HL-60 (cell line): Measurements from ENCODE around the gene ROGDI.

Experiments
- DNase-seq, 2 experiments: peaks; one replicate each; pipeline ENCODE4 v3.0.0-alpha.2; 2010 to 2020; ENCODE audit warnings: low read depth in 1 of 2, low spot score in 1 of 2
- H3K27ac ChIP-seq: fragments of 250-450 bp; sonication (Bioruptor Pico); replicated peaks from 2 replicates; pipeline ENCODE4 v1.5.1; 2020; ENCODE audit warnings: mild to moderate bottlenecking, moderate library complexity
- H3K27me3 ChIP-seq: fragments of 250-450 bp; sonication (Bioruptor Pico); 2 replicates; pipeline ENCODE4 v1.5.1; 2021; ENCODE audit warnings: mild to moderate bottlenecking, moderate library complexity; ENCODE audit not compliant: insufficient read depth, poor library complexity, severe bottlenecking
- H3K4me3 ChIP-seq: replicated peaks from 2 replicates; pipeline ENCODE4 v1.5.1; 2011; ENCODE audit warnings: mild to moderate bottlenecking, control low read depth, low read length; ENCODE audit not compliant: insufficient read depth
- GABPA ChIP-seq: IDR thresholded peaks from 2 replicates; pipeline ENCODE4 v1.6.1; 2012; ENCODE audit warnings: low read depth
- POLR2AphosphoS5 ChIP-seq: IDR thresholded peaks from 2 replicates; pipeline ENCODE4 v1.6.1; 2012; ENCODE audit warnings: low read depth
- SPI1 ChIP-seq: IDR thresholded peaks from 2 replicates; pipeline ENCODE4 v1.6.1; 2012; ENCODE audit warnings: low read depth, mild to moderate bottlenecking, borderline replicate concordance
- TF ChIP-seq, protein P1 (sequence below): IDR thresholded peaks from one replicate; pipeline ENCODE4 v1.5.1; 2011; ENCODE audit warnings: low read length, control low read depth, inconsistent platforms; ENCODE audit not compliant: insufficient read depth
- TF ChIP-seq, protein P2 (sequence below): IDR thresholded peaks from 2 replicates; pipeline ENCODE4 v1.6.1; 2012; ENCODE audit warnings: low read depth; ENCODE audit not compliant: insufficient replicate concordance

The ROGDI gene

DNA sequence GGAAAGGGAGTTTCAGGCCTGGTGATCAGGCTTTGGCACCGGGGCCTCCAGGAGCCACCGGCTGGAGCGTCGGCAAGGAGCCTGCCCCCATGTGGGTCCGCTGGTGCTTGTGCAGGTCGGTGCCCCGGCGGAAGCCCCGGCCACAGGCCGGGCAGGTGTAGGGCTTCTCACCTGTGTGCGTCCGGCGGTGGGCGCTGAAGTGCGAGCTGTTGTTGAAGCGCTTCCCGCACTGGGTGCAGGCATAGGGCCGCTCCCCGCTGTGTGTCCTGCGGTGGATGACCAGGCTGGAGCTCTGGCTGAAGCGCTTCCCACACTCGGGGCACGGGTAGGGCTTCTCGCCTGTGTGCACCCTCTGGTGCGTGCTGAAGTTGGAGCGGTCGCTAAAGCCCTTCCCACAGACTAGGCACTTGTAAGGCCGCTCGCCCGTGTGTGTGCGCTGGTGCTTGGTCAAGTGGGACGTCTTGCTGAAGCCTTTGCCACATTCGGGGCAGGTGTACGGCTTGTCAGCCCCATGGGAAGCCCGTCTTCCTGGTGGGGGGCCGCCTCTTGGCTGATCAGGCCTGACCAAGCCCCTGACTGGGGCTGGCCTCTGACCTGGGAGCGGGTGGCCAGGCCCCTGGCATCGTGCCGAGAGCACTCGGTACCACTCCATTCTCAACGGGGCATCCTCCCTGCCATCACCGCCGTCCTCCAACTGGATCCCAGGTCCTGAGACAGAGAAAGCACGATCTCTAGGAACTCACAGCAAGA is 49.9 kb downstream of the ROGDI start:
- Histone ChIP-seq H3K27ac (no peak overlapping the region), H3K4me3 (no peak overlapping the region), H3K27me3 (no peaks in the 10 kb centered on the region)
- DNase-seq: no peak
- TF ChIP-seq POLR2AphosphoS5 (no peak), GABPA (no peak), SPI1 (no peak)
- TF ChIP-seq, protein P1, sequence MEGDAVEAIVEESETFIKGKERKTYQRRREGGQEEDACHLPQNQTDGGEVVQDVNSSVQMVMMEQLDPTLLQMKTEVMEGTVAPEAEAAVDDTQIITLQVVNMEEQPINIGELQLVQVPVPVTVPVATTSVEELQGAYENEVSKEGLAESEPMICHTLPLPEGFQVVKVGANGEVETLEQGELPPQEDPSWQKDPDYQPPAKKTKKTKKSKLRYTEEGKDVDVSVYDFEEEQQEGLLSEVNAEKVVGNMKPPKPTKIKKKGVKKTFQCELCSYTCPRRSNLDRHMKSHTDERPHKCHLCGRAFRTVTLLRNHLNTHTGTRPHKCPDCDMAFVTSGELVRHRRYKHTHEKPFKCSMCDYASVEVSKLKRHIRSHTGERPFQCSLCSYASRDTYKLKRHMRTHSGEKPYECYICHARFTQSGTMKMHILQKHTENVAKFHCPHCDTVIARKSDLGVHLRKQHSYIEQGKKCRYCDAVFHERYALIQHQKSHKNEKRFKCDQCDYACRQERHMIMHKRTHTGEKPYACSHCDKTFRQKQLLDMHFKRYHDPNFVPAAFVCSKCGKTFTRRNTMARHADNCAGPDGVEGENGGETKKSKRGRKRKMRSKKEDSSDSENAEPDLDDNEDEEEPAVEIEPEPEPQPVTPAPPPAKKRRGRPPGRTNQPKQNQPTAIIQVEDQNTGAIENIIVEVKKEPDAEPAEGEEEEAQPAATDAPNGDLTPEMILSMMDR: no peak
- TF ChIP-seq, protein P2, sequence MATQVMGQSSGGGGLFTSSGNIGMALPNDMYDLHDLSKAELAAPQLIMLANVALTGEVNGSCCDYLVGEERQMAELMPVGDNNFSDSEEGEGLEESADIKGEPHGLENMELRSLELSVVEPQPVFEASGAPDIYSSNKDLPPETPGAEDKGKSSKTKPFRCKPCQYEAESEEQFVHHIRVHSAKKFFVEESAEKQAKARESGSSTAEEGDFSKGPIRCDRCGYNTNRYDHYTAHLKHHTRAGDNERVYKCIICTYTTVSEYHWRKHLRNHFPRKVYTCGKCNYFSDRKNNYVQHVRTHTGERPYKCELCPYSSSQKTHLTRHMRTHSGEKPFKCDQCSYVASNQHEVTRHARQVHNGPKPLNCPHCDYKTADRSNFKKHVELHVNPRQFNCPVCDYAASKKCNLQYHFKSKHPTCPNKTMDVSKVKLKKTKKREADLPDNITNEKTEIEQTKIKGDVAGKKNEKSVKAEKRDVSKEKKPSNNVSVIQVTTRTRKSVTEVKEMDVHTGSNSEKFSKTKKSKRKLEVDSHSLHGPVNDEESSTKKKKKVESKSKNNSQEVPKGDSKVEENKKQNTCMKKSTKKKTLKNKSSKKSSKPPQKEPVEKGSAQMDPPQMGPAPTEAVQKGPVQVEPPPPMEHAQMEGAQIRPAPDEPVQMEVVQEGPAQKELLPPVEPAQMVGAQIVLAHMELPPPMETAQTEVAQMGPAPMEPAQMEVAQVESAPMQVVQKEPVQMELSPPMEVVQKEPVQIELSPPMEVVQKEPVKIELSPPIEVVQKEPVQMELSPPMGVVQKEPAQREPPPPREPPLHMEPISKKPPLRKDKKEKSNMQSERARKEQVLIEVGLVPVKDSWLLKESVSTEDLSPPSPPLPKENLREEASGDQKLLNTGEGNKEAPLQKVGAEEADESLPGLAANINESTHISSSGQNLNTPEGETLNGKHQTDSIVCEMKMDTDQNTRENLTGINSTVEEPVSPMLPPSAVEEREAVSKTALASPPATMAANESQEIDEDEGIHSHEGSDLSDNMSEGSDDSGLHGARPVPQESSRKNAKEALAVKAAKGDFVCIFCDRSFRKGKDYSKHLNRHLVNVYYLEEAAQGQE: no peak

DNA sequence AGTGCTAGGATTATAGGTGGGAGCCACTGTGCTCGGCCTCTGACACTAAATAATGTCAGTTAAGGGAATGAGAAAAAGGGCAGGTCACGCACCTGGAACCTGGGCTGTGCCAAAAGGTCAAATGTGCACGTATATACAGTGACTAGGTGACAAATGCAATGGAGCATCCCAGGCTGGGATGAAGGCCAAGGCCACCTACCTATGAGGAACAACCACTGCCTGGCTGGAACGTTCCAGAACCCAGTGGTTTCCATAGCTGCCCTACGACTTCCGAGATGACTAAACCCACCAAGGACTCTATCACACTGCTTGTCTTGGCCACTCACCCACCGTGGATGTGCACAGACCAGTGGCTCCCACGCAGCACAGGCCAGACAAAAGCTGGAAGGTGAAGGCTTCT is 51.5 kb downstream of the ROGDI start:
- TF ChIP-seq, protein P1: no peak
- TF ChIP-seq, protein P2: no peak
- TF ChIP-seq POLR2AphosphoS5 (no peak), GABPA (no peak), SPI1 (no peak)
- Histone ChIP-seq H3K27ac (no peak overlapping the region), H3K4me3 (no peak overlapping the region), H3K27me3 (no peaks in the 10 kb centered on the region)
- DNase-seq: no peak

DNA sequence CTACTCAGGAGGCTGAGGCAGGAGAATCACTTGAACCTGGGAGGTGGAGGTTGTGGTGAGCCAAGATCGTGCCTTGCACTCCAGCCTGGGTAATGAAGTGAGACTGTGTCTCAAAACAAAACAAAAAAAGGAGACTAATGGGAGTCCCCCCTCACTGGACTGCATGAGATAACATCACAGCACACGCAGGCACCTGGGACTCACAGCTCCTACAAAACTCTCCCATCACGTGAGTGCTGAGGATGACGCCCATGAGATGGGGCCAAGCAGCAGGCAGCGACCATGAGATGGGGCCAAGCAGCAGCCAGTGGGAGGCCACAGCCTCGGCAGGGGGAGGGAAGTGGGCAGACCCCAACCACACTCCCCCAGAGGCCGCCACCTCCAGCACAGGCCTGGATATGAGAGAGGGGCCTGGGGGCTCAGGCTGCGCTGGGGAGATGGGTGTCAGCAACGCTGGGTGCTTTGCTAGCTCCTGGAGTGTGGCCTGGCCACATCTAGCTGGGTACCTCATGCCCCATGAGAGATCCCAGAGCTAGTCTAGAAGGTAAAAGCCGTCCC is 52.7 kb downstream of the ROGDI start:
- TF ChIP-seq, protein P1: no peak
- TF ChIP-seq GABPA: no peak
- TF ChIP-seq, protein P2: no peak
- TF ChIP-seq POLR2AphosphoS5: no peak
- no peak for TF ChIP-seq SPI1
- Histone ChIP-seq H3K4me3 (no peak overlapping the region), H3K27ac (no peak overlapping the region), H3K27me3 (no peaks in the 10 kb centered on the region)
- DNase-seq: no peak
